ENCODE measurements around the gene TBKBP1. TPM values are rescaled to one million over a fixed set of nuclear protein-coding genes. Genes with fewer than 3 reads are reported as not detected.

The TBKBP1 gene
- total RNA-seq, 1 donor from 2014 or later, result 7.8 TPM

DNA sequence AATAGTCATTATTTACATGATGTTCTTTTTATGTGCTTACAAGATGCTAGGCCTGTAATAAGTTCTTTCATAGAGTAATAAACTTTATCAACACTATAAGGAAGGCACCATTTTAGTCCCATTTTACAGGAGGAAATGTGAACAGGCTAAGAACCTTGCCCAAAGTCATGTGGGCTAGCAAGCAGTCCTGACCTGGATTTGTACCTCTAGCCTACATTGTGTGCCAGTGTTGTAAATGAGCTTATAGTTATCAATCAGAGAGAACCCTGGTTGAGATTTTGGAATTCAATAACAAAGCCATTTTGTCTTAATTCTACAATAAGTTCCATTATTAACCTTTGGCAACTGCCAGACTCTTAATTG is 6.7 kb upstream of the TBKBP1 start:
- Histone ChIP-seq H3K36me3 (ENCODE audit: control insufficient read depth in 3 of 3, insufficient read depth in 3 of 3, low read length in 3 of 3) (peaks cover 1 to 10% (median 5%) of the 10 kb centered on the region in 3 donors), H3K27me3 (ENCODE audit: control insufficient read depth in 3 of 3, insufficient read depth in 3 of 3, low read length in 3 of 3) (no peaks in the 10 kb centered on the region), H3K4me3 (ENCODE audit: low read length in 3 of 3) (no peak overlapping the region), H3K9me3 (ENCODE audit: control insufficient read depth in 3 of 3, low read length in 3 of 3) (no peaks in the 10 kb centered on the region), H3K27ac (ENCODE audit: low read depth, low read length) (no peak overlapping the region), H3K4me1 (ENCODE audit: control insufficient read depth in 3 of 3, insufficient read depth in 3 of 3, low read length in 3 of 3) (peaks cover 22 to 27% (median 24%) of the 10 kb centered on the region in 3 donors), H3K9ac (ENCODE audit: low read depth in 1 of 3, low read length in 3 of 3) (no peak overlapping the region)

- Histone ChIP-seq H3K9ac (ENCODE audit: low read depth in 1 of 3, low read length in 3 of 3) (no peak overlapping the region), H3K36me3 (ENCODE audit: control insufficient read depth in 3 of 3, insufficient read depth in 3 of 3, low read length in 3 of 3) (peaks cover 0 to 6% (median under 1%) of the 10 kb centered on the region in 3 donors), H3K27me3 (ENCODE audit: control insufficient read depth in 3 of 3, insufficient read depth in 3 of 3, low read length in 3 of 3) (no peaks in the 10 kb centered on the region), H3K9me3 (ENCODE audit: control insufficient read depth in 3 of 3, low read length in 3 of 3) (no peaks in the 10 kb centered on the region), H3K27ac (ENCODE audit: low read depth, low read length) (no peak overlapping the region), H3K4me3 (ENCODE audit: low read length in 3 of 3) (no peak overlapping the region), H3K4me1 (ENCODE audit: control insufficient read depth in 3 of 3, insufficient read depth in 3 of 3, low read length in 3 of 3) (peaks cover 24 to 32% (median 26%) of the 10 kb centered on the region in 3 donors)
Observed at GRCh38 chr17:47687748-47688147, 6.2 kb upstream of the TBKBP1 start.

DNA sequence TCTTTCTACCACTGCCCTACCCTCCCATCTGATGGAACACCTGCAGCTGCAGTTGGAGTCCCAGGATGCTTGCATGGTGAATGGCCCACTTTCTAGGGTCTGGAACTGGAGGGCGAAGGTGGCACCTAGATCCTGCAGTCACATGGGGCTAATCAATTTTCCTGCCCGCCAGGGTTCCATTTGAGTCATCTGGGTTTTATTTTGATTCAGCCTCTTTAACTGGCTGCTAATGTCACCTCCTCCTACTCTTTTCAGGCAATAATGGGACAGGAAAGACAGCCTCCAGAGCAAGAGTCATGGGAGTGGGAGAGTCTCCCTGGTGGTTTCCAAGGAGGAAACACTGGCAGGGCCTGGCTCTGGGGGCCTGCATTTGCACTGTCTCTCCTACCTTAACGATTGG is 3.8 kb upstream of the TBKBP1 start:
- Histone ChIP-seq H3K9ac (ENCODE audit: low read depth in 1 of 3, low read length in 3 of 3) (no peak overlapping the region), H3K36me3 (ENCODE audit: control insufficient read depth in 3 of 3, insufficient read depth in 3 of 3, low read length in 3 of 3) (no peaks in the 10 kb centered on the region), H3K27ac (ENCODE audit: low read depth, low read length) (no peak overlapping the region), H3K27me3 (ENCODE audit: control insufficient read depth in 3 of 3, insufficient read depth in 3 of 3, low read length in 3 of 3) (no peaks in the 10 kb centered on the region), H3K4me3 (ENCODE audit: low read length in 3 of 3) (no peak overlapping the region), H3K9me3 (ENCODE audit: control insufficient read depth in 3 of 3, low read length in 3 of 3) (no peaks in the 10 kb centered on the region), H3K4me1 (ENCODE audit: control insufficient read depth in 3 of 3, insufficient read depth in 3 of 3, low read length in 3 of 3) (peaks cover 35 to 43% (median 36%) of the 10 kb centered on the region in 3 donors)

DNA sequence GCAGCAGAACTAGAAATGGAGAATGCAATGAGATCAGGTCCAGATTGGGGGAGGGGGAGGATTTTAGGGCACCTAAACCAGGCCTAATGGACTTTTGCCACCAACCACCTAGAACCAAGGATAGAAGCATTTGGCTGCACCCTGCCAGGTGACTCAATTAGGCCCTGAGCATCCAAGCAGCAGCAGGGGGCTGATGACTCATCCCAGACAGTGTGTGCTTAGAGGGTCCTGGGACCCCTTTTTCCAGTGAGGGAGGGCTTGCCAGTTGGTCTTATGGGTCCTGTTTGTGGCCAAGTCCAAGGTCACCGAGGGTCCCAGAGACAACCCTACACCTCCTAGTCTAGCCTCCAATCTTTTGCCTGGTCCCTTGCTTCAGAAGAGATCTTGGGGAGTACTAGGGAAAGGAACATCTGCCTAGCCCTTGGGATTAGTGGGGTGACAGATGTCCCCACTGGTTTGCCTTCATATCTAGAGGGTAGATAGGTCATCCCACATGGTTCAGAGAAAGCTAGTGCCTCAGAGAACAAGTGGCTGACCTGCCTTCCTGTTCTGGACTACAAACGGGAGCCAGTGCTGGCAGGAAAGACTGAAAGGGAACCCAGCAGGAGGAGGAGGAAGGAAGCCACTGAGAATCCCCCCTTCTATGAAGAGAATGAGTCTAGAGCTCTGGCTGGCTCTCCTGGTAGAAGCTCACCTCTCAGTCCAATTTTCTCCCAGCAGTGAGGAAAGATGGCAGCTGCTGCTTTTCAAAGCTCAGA is 1.6 kb upstream of the TBKBP1 start:
- Histone ChIP-seq H3K9me3 (ENCODE audit: control insufficient read depth in 3 of 3, low read length in 3 of 3) (no peaks in the 10 kb centered on the region), H3K4me1 (ENCODE audit: control insufficient read depth in 3 of 3, insufficient read depth in 3 of 3, low read length in 3 of 3) (peaks cover 20 to 30% (median 29%) of the 10 kb centered on the region in 3 donors), H3K4me3 (ENCODE audit: low read length in 3 of 3) (no peak overlapping the region), H3K9ac (ENCODE audit: low read depth in 1 of 3, low read length in 3 of 3) (no peak overlapping the region), H3K27ac (ENCODE audit: low read depth, low read length) (no peak overlapping the region), H3K36me3 (ENCODE audit: control insufficient read depth in 3 of 3, insufficient read depth in 3 of 3, low read length in 3 of 3) (peaks cover 0 to 4% (median 0%) of the 10 kb centered on the region in 3 donors), H3K27me3 (ENCODE audit: control insufficient read depth in 3 of 3, insufficient read depth in 3 of 3, low read length in 3 of 3) (no peaks in the 10 kb centered on the region)

GRCh38 chr17:47692895-47693730 is 848 bp upstream of the TBKBP1 start:
- H3K4me3 ChIP-seq (ENCODE audit: low read length in 3 of 3), result peak overlapping the region; percentile 32 to 83 (median 67)
- no peak overlapping the region for H3K27ac ChIP-seq (ENCODE audit: low read depth, low read length)
- no peaks in the 10 kb centered on the region for H3K27me3 ChIP-seq (ENCODE audit: control insufficient read depth in 3 of 3, insufficient read depth in 3 of 3, low read length in 3 of 3)
- H3K9ac ChIP-seq (ENCODE audit: low read depth in 1 of 3, low read length in 3 of 3), result peak overlapping the region; percentile 7 to 62 (median 43)
- H3K4me1 ChIP-seq (ENCODE audit: control insufficient read depth in 3 of 3, insufficient read depth in 3 of 3, low read length in 3 of 3), result peaks cover 15 to 24% (median 22%) of the 10 kb centered on the region in 3 donors
- no peaks in the 10 kb centered on the region for H3K9me3 ChIP-seq (ENCODE audit: control insufficient read depth in 3 of 3, low read length in 3 of 3)
- peaks cover 0 to 6% (median 0%) of the 10 kb centered on the region in 3 donors for H3K36me3 ChIP-seq (ENCODE audit: control insufficient read depth in 3 of 3, insufficient read depth in 3 of 3, low read length in 3 of 3)

DNA sequence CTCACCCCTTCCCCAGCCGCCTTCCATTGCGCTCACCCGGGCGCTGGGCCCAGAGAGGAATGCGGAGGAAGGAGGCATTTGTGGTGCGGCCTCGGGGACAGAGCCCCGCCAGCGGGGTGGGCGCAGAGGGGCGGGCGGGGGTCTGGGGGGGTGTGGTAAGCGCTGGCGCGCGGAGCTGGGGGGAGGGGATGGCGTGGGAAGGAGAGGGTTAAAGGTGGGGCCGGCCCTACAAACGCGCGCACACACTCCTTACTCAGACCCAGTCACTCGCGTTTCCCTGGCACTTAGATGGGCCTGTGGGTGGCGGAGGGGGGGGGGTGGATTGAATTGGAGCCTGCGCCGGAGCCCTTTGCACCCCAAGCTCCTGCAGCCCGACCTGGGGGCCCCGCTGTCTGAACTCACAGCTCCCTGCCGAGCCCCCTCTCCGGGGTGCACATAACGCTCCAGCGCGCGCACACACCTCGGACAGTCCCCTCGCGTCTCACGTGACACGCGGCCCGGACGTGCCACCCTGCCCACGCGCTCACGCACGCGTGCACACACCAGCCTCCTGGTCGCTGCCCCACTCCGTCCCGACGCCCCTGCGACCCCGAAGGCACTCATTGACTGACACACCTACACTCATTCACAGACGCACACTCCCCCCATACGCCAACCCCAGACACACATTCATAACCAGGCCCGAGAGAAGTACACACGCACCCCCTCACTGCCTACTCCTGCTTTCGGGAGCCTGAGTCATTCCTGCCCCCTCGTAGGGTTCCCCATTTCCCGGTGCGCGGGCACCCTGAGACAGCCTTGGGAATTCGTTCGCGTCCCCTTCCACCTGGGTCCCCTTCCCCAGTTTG is 844 bp downstream of the TBKBP1 start:
- peak overlapping the region; percentile 81 to 83 (median 81) for H3K4me3 ChIP-seq (ENCODE audit: low read length in 3 of 3)
- peaks cover 13 to 24% (median 22%) of the 10 kb centered on the region in 3 donors for H3K4me1 ChIP-seq (ENCODE audit: control insufficient read depth in 3 of 3, insufficient read depth in 3 of 3, low read length in 3 of 3)
- H3K27me3 ChIP-seq (ENCODE audit: control insufficient read depth in 3 of 3, insufficient read depth in 3 of 3, low read length in 3 of 3), result no peaks in the 10 kb centered on the region
- H3K36me3 ChIP-seq (ENCODE audit: control insufficient read depth in 3 of 3, insufficient read depth in 3 of 3, low read length in 3 of 3), result peaks cover 3 to 9% (median 3%) of the 10 kb centered on the region in 3 donors
- peak overlapping the region; percentile 68 to 83 (median 72) for H3K9ac ChIP-seq (ENCODE audit: low read depth in 1 of 3, low read length in 3 of 3)
- H3K27ac ChIP-seq (ENCODE audit: low read depth, low read length), result peak overlapping the region; percentile 73
- H3K9me3 ChIP-seq (ENCODE audit: control insufficient read depth in 3 of 3, low read length in 3 of 3), result no peaks in the 10 kb centered on the region

GRCh38 chr17:47695429-47696376 is 1.7 kb downstream of the TBKBP1 start:
- Histone ChIP-seq H3K4me1 (ENCODE audit: control insufficient read depth in 3 of 3, insufficient read depth in 3 of 3, low read length in 3 of 3) (peaks cover 13 to 24% (median 22%) of the 10 kb centered on the region in 3 donors), H3K27ac (ENCODE audit: low read depth, low read length) (peak overlapping the region; percentile 73), H3K9me3 (ENCODE audit: control insufficient read depth in 3 of 3, low read length in 3 of 3) (no peaks in the 10 kb centered on the region), H3K36me3 (ENCODE audit: control insufficient read depth in 3 of 3, insufficient read depth in 3 of 3, low read length in 3 of 3) (peaks cover 4 to 9% (median 6%) of the 10 kb centered on the region in 3 donors), H3K9ac (ENCODE audit: low read depth in 1 of 3, low read length in 3 of 3) (peak overlapping the region; percentile 68 to 83 (median 72)), H3K27me3 (ENCODE audit: control insufficient read depth in 3 of 3, insufficient read depth in 3 of 3, low read length in 3 of 3) (no peaks in the 10 kb centered on the region), H3K4me3 (ENCODE audit: low read length in 3 of 3) (peak overlapping the region; percentile 81 to 83 (median 81))

- Histone ChIP-seq H3K9me3 (ENCODE audit: control insufficient read depth in 3 of 3, low read length in 3 of 3) (no peaks in the 10 kb centered on the region), H3K9ac (ENCODE audit: low read depth in 1 of 3, low read length in 3 of 3) (no peak overlapping the region), H3K27ac (ENCODE audit: low read depth, low read length) (no peak overlapping the region), H3K4me1 (ENCODE audit: control insufficient read depth in 3 of 3, insufficient read depth in 3 of 3, low read length in 3 of 3) (peaks cover 13 to 24% (median 22%) of the 10 kb centered on the region in 3 donors), H3K36me3 (ENCODE audit: control insufficient read depth in 3 of 3, insufficient read depth in 3 of 3, low read length in 3 of 3) (peaks cover 6 to 13% (median 9%) of the 10 kb centered on the region in 3 donors), H3K4me3 (ENCODE audit: low read length in 3 of 3) (no peak overlapping the region), H3K27me3 (ENCODE audit: control insufficient read depth in 3 of 3, insufficient read depth in 3 of 3, low read length in 3 of 3) (no peaks in the 10 kb centered on the region)
Observed at GRCh38 chr17:47696717-47697642, 3.0 kb downstream of the TBKBP1 start.
